ENCODE data around the gene SIGLEC7.

SIGLEC7 gene

DNA sequence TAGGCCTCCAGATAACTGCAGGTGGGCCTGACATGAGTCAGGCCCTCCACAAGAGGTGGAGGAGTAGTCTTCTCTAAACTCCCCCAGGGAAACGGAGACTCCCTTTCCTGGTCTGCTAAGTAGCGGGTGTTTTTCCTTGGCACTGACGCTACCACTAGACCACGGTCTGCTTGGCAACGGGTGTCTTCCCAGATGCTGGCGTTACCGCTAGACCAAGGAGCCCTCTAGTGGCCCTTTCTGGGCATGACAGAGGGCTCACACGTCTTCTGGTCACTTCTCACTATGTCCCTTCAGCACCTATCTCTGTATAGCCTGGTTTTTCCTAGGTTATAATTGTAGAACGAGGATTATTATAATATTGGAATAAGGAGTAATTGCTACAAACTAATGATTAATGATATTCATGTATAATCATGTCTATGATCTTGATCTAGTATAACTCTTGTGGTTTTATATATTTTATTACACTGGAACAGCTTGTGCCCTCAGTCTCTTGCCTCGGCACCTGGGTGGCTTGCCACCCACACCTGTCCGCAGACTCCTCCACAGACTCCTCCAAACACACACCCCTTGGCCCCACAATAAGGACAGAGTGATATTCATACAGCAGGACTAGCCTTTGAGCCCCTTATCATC is 27.3 kb downstream of the SIGLEC7 start:
- peak; percentile 40 for DNase-seq

DNA sequence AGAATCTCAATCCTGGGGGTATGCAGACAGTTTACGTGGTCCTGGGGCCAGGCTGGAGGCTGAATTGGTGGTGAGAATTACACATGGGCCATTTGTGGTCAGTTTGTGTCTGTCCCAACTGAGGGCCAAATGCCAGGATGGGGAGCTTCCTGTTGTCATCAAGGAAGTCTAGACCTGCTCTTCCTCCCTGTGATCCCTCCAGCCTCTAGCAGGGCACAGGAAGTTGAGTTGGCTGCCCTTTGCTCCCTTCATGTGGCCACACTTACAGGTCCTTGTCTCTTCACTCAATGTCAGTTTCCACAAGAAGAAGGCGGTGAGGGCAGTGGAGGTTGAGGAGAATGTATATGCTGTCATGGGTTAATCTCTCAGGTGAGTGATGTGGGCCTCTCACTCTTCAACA is 30.1 kb downstream of the SIGLEC7 start:
- DNase-seq, result no peak

DNA sequence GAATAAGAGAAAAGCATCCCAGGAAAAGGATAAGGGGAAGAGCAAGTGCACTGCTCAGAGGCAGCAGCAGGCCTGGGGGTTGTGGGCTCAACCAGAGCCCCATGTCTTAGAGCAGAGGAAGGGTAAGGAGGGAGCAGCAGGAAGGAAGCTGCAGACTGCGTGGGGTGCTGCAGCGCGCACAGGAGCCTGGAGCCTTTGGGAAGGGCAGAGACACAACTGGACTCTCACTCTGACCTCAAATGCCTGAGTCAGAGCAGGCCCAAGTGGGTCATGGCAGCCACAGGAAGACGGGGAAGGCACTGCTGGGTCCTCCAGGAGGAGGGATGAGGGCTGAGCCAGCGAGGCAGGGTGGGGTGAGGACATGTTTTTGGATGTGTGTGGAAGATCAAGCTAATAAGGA is 31.6 kb downstream of the SIGLEC7 start:
- no peak for DNase-seq

DNA sequence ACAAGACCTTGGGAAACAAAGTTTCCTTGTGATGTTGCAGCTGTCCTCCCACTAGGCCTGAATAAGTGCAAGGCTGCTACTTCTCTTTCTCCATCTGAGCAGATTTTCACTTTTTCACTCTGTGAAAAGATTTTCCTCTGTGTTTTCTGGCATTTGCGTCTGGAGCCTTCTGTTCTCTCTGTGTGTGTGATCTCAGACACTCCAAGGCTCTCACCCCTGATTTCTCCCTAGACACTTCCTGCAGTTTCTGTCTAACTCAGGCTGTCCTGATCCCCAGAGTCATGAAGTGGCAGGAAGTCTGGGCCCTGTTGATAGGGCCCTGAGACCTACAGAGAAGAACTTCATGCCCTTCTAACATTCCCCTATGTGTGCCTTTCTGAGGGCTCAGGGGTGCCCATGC is 37.2 kb downstream of the SIGLEC7 start:
- DNase-seq, result no peak

DNA sequence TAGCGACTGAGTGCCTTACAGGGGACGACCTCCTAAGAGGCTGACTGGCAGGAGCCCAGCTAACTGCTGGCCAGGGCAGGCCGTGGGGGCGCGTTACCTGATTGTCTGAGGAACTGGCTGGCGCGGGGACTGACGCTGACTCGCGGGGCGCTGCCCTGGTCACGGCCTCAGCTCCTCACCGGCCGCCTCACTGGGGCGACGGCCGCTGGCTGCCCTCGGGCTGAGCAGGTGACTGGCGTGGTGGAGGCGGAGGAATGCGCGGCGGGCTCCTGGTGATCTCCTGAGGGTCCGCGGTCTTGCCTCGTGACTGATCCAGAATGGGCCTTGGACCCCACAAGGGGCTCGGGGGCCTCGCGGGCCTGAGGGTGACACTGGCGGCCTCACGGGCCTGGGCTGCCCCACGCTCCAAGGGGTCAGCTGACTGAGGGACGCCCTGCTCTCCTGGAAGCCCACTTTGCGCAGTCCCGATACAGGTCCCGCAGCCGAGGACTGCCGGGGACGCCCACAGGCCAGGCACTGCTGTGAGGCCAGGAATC is 39.3 kb downstream of the SIGLEC7 start:
- DNase-seq, result no peak

DNA sequence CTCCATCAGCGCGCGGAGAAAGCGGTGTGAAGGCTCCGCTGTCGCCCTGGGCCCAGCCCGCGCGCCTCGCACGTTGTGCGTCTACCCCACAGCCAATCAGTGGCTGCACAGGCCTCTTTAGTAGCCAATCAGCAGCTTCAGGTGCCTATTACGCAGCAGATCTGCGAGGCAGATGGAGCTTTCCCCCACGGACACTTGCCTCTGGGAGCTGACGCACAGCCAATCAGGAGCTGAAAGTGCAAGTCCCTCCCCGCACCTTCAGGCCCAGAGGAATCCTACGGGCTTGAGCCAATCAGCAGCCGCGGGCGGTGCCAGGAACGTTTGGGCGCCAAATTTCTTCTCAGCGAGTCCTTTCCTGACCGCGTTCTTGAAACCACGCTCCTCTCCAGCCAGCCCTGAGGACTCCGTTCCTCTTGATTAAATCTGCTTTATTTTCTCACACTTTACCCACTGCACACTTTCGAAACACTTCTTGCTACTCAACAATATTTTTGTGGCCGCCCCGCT is 39.9 kb downstream of the SIGLEC7 start:
- DNase-seq, result no peak

DNA sequence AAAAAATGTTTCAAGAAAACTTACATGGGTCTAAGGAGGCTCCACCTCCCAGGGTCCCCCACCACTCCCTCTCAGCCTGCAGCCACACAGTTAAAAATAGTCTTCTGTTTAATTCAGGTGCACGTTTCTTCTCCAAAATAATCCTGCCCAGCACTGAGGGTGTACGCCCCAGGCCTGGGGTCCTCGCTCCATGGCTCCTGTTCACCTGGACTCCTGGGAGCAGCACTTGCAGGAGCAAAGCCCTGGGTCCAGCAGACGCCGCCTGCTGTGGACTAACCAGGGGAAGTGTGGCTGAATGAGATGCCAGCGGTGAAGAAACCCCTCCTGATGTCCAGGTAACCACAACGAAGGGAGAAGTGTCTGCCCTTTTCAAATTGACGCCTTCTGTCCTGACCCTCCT is 41.5 kb downstream of the SIGLEC7 start:
- no peak for DNase-seq

DNA sequence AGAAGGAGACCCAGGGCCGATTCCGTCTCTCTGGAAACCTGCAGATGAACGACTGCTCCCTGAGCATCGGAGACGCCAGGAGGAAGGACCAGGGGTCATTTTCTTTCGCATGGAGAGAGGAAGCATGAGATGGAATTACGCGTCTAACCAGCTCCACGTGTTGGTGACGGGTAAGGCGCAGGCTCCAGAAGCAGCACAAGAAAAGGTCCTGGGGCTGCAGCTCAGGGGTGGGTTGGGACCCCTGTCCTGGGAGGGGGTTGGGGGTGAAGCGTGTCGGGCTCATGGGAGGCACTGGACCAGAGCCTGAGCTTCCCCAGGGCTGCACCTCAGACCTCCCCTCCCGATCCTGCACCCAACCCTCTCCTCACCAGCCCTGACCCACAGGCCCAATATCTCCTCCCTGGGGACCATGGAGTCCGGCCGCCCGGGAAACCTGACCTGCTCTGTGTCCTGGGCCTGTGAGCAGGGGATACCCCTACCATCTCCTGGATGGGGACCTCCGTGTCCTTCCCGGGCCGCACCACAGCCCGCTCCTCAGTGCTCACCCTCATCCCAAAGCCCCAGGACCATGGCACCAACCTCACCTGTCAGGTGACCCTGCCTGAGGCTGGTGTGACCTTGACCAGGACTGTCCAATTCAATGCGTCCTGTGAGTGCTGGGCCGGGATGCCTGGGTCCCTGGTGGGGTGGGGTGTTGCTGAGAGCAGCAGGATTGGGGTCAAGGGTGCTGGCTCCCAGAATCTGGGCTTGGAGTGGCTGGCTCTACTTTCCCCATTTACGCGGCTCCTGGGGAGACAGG is 43.2 kb downstream of the SIGLEC7 start:
- no peak for DNase-seq

DNA sequence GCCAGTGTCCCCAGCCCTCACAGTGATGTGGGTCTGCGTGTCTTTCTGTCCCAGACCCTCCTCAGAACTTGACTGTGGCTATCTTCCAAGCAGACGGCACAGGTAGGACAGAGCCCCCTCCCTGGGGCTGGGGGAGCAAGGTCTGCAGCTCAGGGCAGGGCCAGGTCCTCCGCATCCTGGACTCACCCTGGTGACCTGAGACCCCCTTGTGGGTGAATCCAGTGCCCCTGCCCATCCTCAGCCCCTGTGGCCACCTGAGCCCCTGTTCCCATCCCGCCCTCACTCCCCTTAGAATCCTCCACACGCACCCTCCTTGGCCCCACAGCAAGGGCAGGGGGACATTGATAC is 43.7 kb downstream of the SIGLEC7 start:
- DNase-seq, result no peak

DNA sequence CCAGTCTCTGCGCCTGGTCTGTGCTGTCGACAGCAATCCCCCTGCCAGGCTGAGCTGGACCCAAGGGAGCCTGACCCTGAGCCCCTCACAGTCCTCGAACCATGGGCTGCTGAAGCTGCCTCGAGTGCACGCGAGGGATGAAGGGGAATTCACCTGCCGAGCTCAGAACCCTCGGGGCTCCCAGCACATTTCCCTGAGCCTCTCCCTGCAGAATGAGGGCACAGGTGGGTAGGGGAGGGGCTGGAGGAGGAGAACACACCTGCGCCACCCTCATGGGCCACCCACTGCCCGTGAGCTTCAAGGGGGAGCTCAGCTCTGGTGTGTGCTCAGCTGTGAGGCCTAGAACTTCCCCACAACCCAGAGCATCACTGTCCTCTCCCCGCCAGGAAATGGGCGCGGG is 44.2 kb downstream of the SIGLEC7 start:
- DNase-seq, result no peak

DNA sequence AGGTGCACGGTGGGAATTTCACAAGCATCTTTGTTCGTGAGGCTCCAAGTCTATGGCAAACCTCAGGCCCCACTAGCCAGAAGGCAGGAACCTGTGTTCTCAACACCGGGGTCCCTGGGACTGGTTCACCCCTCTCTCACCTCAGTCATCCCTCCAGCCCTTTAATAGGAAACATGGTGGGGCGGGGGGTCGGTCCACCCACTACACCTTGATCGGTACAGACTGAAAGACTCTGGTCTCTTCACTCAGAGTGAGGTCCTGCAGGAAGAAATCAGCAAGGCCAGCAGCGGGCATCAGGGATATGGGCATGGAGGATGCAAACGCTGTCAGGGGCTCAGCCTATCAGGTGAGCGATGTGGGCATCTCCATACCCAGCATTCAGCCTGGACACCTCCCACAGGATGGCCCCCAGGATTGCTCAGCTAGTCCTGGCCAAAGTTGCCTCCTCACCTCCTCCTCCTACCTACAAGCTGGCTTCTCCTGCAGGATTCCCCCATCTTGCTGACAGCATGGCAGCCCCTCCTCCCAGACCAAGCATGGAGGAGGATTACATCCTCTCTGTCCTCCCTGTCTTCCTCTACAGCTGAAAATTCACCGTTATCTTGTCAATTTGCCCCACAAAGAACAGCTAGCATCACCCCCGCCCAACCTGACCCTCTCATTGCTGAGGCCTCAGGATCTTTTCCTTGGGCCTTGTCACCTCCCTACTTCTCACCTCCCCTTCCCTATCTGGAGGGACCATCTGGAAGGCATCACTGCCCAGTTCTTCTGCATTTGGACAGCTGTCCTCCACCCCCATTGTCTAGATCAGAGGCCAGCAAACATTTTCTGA is 45.5 kb downstream of the SIGLEC7 start:
- DNase-seq, result no peak

DNA sequence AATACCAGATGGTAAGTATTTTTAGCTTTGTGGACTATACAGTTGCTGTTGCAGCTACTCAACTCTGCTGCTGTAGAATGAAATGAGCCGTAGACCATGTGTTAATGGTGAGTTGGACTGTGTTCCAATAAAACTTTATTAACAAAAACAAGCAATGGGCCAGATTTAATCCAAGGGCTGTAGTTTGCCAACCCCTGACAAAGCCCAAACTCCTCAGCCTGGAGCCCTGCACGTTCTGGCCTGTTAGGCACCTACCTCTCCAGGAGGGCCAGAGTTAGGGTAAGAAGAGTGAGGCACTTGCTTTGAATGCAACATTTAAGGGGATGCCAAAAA is 46.1 kb downstream of the SIGLEC7 start:
- no peak for DNase-seq

DNA sequence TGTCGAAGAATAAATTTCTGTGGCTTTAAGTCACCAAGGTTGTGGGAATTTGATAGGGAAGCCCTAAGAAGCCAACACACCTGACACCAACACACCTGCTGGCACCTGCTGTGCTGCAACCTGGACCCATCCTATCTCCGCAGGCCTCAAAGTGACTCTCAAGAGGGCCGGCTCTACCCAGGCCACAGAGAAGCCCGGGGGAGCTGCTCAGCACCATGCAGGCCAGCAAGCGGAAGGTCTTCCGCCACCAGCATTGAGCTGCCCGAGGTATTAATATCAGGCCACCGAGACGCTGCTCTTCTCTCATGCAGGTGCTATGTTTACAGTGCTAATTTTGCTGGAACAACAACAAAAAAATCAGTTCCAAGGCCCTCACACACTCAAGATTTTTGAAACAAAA is 50.6 kb downstream of the SIGLEC7 start:
- DNase-seq, result no peak

DNA sequence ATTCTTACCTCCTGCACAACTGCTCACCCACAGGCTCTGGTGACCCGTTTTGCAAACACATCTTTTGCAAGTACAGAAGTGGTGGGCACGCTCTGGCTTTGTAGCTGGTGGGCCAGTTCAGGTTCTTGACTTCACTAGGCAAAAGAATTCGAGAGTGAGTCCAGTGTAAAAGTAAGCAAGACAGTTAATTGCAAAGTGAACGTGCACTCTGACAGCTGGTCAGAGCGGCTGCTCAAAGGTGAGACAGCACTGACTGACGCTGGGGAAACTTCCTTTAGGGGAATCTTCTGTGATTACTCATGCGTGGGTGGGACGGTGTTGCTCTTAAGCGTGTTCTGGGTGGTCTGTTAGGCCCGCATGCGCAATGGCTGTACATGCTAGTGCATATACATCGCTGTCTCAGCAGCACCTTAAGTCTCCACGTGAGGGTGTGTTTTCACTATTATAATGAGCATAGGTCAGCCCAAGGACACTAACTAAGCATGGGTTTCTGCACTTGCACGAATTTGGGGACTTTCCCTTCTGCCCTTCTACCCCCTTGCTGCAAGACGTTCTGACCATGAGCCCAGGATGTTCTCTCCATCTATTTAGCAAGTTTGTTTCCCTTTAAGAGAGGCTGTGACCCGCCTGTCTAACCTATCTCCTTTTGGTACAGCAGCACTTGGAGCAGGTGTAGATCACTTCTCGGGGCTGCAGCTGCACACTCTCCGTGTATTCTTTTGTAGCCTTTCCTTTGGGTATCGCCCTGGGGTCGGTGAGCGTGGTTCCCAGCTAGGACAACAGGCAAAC is 52.6 kb downstream of the SIGLEC7 start:
- no peak for DNase-seq

DNA sequence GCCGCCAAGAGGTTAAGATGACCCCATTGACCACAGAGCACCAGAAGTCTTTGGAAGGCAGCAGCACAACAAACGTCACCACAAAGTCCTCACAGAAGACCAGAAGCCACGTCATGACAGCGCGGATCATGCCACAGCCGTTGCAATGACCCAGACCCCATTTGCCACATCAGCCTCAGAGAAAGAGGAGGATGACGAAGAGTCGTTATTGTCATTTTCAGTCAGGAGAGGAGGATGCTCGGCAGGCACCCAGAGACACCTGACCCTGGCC is 53.1 kb downstream of the SIGLEC7 start:
- DNase-seq, result no peak

DNA sequence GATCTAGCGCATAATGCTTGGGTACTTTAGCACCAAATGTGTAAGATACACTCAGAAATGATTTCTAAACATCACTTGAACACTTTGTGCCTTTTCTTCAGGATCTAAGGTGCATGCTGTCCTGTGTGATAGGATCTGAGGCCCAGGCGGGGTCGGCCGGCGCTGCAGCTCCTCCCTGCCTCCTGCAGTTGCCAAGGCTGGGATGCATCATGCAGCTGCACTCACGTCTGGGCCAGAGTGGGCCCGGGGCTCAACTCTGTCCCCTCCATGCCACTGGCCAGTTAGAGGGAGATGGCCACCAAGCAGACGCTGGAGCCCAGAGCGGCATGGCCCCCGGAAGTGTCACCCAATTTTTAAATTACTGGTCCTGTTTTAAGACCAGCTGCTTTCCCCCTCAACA is 53.5 kb downstream of the SIGLEC7 start:
- DNase-seq, result no peak

DNA sequence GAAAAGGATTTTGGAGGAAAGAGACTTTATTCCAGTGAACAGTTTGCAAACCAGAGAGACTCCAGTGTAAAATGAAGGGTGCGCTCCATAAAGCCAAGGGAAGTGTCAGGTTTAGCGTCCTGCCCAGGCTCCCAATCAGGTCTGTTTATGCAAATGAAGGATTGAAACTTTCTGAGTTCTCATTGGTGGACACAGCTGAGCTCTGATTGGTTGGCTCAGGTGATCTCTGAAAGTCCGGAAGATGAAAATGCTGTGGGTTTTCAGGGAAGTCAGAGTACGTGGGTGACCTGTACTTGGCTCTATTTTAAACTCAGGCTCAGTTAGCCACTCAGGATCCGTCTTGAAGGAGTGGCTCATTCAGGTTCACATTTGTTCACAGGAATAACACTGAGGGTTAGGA is 54.1 kb downstream of the SIGLEC7 start:
- DNase-seq, result no peak

DNA sequence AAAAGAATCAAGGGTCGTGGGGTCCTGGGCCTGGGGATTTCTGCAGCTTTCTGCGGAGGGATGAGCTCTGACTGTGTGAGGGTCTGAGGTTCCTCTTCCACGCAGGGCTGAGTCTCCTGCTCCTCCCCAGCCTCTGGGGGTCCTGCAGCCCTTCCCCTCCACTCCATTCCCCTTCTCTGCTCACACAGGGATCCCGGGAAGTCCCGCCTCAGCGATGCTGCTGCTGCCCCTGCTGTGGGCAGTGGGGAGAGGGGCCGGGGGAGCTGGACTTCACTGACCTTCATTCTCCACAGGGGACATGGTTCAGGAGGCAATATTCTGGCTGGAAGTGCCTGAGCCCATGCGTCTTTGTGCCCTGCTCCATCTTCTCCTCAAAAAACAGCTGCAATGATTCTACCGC is 56.5 kb downstream of the SIGLEC7 start:
- no peak for DNase-seq

DNA sequence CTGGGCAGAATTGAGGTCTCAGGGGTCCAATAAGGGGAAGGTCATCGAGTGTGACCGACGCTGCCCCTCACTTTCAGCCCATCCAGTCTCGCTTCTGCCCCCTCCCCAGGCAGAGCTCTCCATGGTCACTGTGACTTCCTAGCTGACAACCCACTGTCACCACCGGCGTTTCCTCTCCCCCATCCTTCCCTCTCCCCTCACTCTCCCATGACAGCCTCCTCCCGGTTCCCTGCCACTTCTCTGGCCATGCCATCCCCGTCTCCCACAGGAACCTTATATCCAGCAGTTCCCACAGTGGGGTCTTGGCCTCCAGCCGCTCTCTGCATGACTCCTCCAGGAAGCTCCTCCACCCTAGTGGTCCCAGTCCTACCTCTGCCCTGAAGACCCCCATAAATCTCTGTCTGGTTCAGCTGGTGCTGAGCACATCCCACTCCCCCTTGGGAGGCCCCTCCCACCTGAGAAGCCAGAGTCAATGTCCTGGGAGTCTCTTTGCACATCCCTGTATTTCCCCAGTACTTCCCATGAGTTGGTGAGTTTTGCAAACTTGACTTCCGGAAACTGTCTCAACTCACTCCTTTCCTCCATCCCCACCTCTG is 58.1 kb downstream of the SIGLEC7 start:
- DNase-seq, result no peak

DNA sequence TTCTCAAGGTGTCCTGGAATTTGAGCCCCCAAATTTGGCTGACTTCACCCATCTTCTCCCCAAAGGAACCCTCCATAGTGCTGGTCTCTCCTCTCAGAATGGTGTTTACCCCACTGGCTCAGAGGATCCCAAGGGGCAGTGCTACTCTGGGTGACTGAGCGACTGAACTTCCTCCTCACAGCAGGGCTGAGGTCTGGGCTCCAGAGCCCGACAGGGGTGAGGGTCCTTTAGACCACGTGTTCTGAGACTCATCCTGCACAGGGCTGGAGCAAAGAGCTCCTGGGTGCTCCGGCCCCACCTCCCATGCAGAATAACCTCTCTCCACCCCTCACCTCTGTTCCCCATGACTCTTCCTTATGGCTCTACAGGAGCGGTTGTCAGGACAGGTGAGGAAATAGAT is 59.6 kb downstream of the SIGLEC7 start:
- DNase-seq, result no peak
